ENCODE data around the gene SUSD1.

Gene SUSD1

DNA sequence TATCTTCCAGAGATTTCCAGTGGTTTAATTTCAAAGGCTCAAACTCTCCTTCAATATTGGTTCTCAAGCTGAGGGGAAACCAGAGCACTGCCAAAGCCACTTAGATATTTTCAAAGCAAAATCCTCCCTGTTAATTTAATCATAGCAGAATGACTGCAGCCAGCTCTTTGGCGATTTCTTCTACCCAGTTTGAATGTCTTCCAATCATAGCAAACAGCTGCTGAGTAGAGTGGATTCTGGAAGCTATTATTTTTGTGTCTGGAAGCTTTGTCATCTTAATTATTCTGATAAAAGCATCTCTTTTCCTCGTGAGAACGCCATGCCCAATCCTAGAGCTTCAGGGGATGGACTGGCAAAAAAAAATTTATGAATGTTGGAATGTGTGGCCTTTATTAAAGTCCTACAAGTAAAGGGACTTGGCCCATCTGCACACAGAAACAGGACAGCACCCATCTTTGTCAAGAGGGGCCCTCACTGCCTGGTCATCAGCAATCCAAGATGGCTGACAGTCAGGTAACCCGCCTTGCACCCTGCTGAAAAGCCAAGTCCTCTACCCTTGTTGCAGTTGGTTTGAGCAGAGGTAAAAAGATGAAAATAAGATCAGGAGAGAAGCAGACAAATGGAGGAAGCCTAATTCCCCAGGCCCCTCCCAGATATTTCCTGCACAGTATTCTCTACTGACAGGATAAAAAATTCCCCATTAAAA, 125.1 kb downstream of the SUSD1 start:
- no peak overlapping the region for H3K27ac Mint-ChIP-seq
- no peak overlapping the region for H3K4me3 Mint-ChIP-seq
- no peaks in the 10 kb centered on the region for H3K27me3 Mint-ChIP-seq
- DNase-seq (ENCODE audit: low spot score in 2 of 2) (no peak), ATAC-seq (ENCODE audit: low read depth) (no peak)
- peaks cover 7% of the 10 kb centered on the region for H3K36me3 Mint-ChIP-seq
- peaks cover 2% of the 10 kb centered on the region for H3K9me3 Mint-ChIP-seq
- H3K4me1 Mint-ChIP-seq: peaks cover 17% of the 10 kb centered on the region

DNA sequence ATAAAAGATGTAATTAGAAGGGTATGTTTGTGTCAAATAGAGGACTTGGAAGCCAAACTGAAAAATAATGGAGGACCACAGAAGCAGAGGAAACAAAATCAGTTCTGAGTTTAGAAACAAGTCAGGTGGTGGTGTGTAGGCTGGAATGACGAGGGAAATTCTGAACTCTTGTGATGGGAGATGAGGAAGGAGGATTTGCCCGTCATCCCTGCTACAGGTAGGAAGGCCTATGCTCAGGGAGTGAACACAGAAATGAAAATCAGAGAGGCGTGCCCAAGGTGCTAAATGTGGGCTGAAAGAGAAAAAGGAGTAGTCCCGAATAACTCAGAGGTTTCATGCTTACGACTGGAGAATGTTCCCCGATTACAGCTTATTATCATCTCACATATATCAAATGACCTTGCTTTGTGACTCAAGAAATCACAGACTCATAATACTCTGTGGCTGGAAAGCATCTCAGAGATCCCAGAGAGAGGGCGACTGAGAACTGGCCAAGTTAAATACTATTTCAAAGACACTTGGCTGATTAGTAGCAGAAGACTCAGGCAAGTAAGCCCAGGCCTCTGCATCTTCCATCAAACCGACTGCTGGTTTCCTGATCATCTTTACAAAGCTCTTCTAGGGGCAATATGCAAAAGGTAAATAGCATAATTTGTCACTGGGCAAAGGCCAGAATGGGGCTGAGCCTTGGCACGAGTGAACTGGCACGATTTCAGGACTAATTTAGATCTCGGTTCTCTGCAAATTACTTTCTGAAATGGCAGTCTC, 126.0 kb downstream of the SUSD1 start:
- no peak overlapping the region for H3K4me3 Mint-ChIP-seq
- H3K4me1 Mint-ChIP-seq: peaks cover 17% of the 10 kb centered on the region
- peaks cover 7% of the 10 kb centered on the region for H3K36me3 Mint-ChIP-seq
- no peak for ATAC-seq (ENCODE audit: low read depth)
- H3K27ac Mint-ChIP-seq: no peak overlapping the region
- no peak for DNase-seq (ENCODE audit: low spot score in 2 of 2)
- H3K9me3 Mint-ChIP-seq: peaks cover 2% of the 10 kb centered on the region
- no peaks in the 10 kb centered on the region for H3K27me3 Mint-ChIP-seq

DNA sequence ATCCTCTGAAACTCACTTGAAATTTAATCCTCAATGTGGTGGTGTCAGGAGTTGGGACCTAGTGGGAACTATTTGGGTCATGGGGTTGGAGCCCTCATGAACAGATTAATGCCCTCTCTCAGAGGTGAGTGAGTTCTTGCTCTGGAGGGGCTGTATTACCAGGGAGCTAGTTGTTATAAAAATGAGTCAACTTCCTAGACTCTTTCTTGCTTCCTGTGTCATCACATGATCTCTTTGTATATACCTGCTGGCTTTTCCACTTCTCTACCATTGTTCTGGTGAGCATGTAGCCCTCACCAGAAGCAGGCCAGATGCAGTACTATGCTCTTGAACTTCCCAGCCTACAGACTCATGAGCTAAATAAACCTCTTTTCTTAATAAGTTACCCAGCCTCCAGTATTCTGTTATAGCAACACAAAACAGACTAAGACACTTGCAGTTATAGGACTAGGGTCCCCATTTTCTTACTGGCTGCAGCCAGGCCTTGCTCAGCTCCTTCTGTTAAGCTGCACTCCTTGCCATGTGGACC, 127.5 kb downstream of the SUSD1 start:
- no peak overlapping the region for H3K27ac Mint-ChIP-seq
- H3K4me1 Mint-ChIP-seq: peaks cover 13% of the 10 kb centered on the region
- DNase-seq (ENCODE audit: low spot score in 2 of 2): no peak
- H3K36me3 Mint-ChIP-seq: peaks cover 2% of the 10 kb centered on the region
- ATAC-seq (ENCODE audit: low read depth): no peak
- no peak overlapping the region for H3K4me3 Mint-ChIP-seq
- peaks cover 2% of the 10 kb centered on the region for H3K9me3 Mint-ChIP-seq
- H3K27me3 Mint-ChIP-seq: no peaks in the 10 kb centered on the region

DNA sequence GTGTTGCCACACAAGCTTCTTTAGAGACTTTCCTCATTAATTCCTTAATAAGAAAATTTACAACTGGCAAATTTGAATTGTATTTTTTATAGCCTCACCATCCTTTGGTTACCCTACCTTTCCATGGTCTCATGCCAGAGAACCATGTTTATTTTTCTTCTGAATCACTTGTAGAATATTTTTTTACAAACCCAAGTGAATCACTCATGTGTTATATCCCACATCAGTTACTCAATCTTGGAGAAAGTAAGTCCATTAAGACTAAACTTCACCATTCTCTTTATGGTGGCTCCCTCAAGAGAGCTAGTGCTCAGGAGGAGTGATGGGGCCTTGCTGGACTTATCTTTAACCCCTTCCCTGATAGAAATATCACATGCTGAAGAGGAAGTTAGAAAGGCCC, 128.9 kb downstream of the SUSD1 start:
- Mint-ChIP-seq H3K4me1 (peaks cover 12% of the 10 kb centered on the region), H3K27me3 (no peaks in the 10 kb centered on the region), H3K9me3 (peaks cover 2% of the 10 kb centered on the region), H3K36me3 (peaks cover 4% of the 10 kb centered on the region), H3K27ac (no peak overlapping the region), H3K4me3 (no peak overlapping the region)
- ATAC-seq (ENCODE audit: low read depth) (no peak), DNase-seq (ENCODE audit: low spot score in 2 of 2) (no peak)

DNA sequence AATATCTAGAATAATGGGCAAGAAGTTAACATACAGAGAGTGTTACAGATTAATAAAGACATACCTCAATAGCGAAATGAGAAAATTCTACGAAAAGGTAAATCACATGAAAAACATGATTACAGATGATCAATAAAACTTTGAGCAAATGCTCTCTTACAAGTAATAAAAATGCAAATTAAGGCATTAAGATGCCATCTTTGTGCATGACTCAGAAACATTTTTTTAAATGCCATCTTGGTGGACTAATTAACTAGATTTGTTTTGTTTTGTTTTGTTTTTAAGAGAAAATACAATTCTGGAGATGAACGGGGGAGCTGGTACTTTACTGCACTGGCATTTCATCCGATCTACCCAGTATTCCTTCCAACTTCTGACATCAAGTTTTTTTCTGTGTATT, 130.2 kb downstream of the SUSD1 start:
- DNase-seq (ENCODE audit: low spot score in 2 of 2): no peak
- H3K4me3 Mint-ChIP-seq: no peak overlapping the region
- H3K27me3 Mint-ChIP-seq: no peaks in the 10 kb centered on the region
- H3K4me1 Mint-ChIP-seq: peaks cover 14% of the 10 kb centered on the region
- peaks cover 2% of the 10 kb centered on the region for H3K9me3 Mint-ChIP-seq
- H3K27ac Mint-ChIP-seq: no peak overlapping the region
- peaks cover 4% of the 10 kb centered on the region for H3K36me3 Mint-ChIP-seq
- ATAC-seq (ENCODE audit: low read depth): no peak

DNA sequence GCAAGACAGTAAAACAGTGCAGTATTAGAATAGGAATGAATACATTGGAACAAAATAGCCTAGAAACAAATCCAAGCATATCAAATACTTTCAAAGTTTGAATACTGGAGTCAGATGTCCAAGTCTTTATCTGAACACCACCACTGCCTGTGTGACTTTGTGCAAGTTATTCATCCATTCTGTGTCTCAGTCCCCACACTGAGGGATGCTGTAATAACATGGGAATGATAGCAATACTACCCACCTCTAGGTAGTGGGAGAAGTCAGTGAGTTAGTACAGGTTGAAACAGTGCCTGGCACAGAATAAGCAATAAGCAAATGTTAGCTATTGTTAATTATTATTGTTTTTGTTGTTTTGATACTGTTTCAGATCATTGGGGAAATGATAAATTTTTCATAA, 130.9 kb downstream of the SUSD1 start:
- Mint-ChIP-seq H3K9me3 (peaks cover 2% of the 10 kb centered on the region), H3K36me3 (peaks cover 4% of the 10 kb centered on the region)

DNA sequence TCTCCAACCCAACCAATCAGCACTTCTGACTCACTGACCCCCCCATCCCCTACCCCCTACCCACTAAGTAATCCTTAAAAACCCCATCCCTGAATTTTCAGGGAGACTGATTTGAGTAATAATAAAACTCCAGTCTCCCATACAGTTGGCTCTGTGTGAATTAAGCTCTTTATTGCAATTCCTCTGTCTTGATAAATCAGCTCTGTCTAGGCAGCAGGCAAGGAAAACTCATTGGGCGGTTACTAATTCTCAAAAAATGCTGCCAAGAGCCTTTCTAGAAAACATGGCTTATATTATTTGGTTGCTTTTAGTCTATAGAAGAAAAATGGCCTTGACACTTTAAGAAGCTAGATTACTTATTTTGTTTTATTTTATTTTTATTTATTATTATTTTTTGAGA, 131.7 kb downstream of the SUSD1 start:
- no peak overlapping the region for H3K27ac Mint-ChIP-seq
- peaks cover 2% of the 10 kb centered on the region for H3K9me3 Mint-ChIP-seq
- no peak overlapping the region for H3K4me3 Mint-ChIP-seq
- peaks cover 16% of the 10 kb centered on the region for H3K4me1 Mint-ChIP-seq
- ATAC-seq (ENCODE audit: low read depth) (no peak), DNase-seq (ENCODE audit: low spot score in 2 of 2) (no peak)
- peaks cover 4% of the 10 kb centered on the region for H3K36me3 Mint-ChIP-seq
- no peaks in the 10 kb centered on the region for H3K27me3 Mint-ChIP-seq

More for the DNA sequence above, 130.9 kb downstream of the SUSD1 start:
- DNase-seq (ENCODE audit: low spot score in 2 of 2) (no peak), ATAC-seq (ENCODE audit: low read depth) (no peak)
- Mint-ChIP-seq H3K27ac (no peak overlapping the region), H3K4me1 (peaks cover 16% of the 10 kb centered on the region), H3K4me3 (no peak overlapping the region), H3K27me3 (no peaks in the 10 kb centered on the region)

DNA sequence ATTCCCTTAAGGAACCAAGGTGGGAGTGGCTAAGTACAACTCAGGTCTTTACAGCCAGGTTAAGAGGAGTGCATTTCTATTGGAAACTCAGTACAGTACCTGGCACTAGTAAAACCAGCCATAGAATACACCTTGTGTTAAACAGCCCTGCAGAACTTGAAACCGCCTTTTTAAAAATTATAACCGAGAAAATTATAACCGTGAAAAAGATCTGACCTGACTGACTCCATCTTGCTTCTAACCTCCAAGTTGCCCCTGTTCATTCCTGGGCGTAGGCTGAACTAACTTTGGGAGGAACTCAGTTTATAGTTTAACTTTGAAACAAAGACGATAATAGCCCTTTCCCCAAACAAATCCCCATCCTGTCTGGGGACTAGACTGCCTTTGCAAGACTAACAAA, 132.3 kb downstream of the SUSD1 start:
- Mint-ChIP-seq H3K9me3 (peaks cover 2% of the 10 kb centered on the region), H3K4me3 (no peak overlapping the region), H3K36me3 (peaks cover 2% of the 10 kb centered on the region), H3K4me1 (peaks cover 21% of the 10 kb centered on the region), H3K27me3 (no peaks in the 10 kb centered on the region), H3K27ac (no peak overlapping the region)
- DNase-seq (ENCODE audit: low spot score in 2 of 2) (no peak), ATAC-seq (ENCODE audit: low read depth) (no peak)

DNA sequence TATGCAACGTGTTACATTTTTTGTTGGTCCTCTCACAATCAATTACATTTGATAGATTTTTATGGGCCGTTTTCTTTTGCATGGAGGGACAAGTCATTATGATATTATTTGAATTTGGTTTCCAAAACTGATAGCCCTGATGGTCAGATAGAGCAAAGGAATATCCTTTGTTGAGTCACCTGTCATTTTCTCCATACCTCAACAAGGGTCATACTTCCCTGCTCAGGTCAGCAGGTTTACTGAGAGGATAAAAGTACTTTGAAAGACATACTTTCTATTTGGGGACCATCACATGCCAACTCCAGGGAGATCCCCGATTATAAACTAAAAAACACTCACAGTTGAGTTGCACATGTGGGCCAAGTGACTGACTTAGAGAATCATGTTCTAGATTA, 132.9 kb downstream of the SUSD1 start:
- H3K27me3 Mint-ChIP-seq: no peaks in the 10 kb centered on the region
- H3K27ac Mint-ChIP-seq: no peak overlapping the region
- DNase-seq (ENCODE audit: low spot score in 2 of 2) (no peak), ATAC-seq (ENCODE audit: low read depth) (no peak)
- H3K4me3 Mint-ChIP-seq: no peak overlapping the region
- H3K9me3 Mint-ChIP-seq: no peaks in the 10 kb centered on the region
- H3K4me1 Mint-ChIP-seq: peaks cover 24% of the 10 kb centered on the region
- H3K36me3 Mint-ChIP-seq: peaks cover 2% of the 10 kb centered on the region

DNA sequence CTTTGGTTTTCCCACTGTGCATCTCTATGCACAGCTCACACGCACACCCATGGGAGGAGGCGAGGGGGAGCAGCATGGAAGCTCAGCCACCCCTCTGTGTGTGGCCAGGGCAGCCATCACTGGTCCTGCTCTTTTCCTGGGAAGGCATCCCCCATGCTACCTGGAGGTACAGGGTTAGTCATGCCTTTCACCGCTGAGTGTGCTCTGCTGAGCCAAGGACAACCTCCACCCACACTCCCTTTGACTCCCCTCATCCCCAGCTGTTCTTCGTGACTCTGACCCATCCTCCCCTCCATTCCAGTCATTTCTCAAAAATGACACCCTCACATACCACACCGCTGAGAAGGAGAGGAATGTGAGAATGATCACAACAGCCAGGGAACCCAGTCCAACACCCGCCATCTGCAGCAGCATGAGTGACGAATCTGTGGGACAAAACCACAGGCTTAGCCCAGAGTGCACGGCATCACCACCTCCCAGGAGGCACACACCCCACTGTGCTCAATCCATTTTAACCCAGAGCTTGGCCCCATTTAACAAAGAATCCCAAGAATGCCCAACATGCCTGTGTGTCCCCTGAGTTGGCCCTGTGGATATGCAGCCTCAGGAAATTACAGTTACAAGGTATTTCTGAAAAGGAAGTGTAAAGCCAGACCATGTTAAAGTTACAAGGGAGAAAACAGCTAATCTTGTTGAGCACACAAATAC, 133.4 kb downstream of the SUSD1 start:
- Mint-ChIP-seq H3K27ac (no peak overlapping the region), H3K9me3 (no peaks in the 10 kb centered on the region), H3K36me3 (peaks cover 2% of the 10 kb centered on the region), H3K27me3 (no peaks in the 10 kb centered on the region), H3K4me1 (peaks cover 23% of the 10 kb centered on the region), H3K4me3 (no peak overlapping the region)
- ATAC-seq (ENCODE audit: low read depth): no peak
- DNase-seq (ENCODE audit: low spot score in 2 of 2): no peak

DNA sequence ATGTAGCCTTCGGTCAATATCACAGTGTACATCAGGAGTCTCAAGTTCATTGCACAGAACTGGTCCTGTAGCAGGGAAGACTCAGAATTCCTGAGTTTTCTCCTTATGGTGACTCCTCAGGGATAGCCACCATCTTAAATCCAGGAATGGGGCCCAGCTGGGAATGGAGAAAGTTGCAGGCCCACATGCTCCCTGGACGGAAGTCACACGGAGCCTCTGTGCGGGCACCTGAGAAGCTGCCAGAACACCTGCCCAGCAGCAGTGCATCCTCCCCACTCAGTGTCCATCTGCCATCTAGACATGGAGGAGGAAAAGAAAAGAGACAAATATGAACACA, 133.9 kb downstream of the SUSD1 start:
- Mint-ChIP-seq H3K4me1 (peaks cover 23% of the 10 kb centered on the region), H3K27ac (no peak overlapping the region), H3K36me3 (peaks cover 2% of the 10 kb centered on the region), H3K27me3 (no peaks in the 10 kb centered on the region), H3K4me3 (no peak overlapping the region), H3K9me3 (no peaks in the 10 kb centered on the region)
- DNase-seq (ENCODE audit: low spot score in 2 of 2): no peak
- no peak for ATAC-seq (ENCODE audit: low read depth)

DNA sequence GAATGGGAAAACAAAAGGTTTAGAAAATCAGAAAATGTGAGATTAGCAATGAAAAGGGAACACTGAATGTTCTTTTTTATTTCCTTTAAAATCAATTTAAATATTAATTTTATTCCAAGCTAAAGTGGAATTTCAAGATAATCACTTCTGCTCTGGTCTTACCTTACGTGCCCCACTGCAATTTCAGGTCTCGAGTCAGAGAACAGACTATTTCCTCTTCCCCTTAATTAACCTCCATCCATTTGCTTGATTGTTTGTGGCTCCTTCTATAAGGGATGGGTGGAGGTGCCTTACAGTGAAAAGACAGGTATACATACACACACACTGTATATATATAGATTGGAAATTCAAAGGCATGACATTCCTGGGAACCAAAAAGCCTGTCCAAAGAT, 137.1 kb downstream of the SUSD1 start:
- Mint-ChIP-seq H3K36me3 (peaks cover 2% of the 10 kb centered on the region), H3K27me3 (no peaks in the 10 kb centered on the region), H3K4me3 (peak overlapping the region; percentile 58), H3K27ac (peak overlapping the region; percentile 82), H3K4me1 (peaks cover 49% of the 10 kb centered on the region), H3K9me3 (no peaks in the 10 kb centered on the region)
- DNase-seq (ENCODE audit: low spot score in 2 of 2): no peak
- ATAC-seq (ENCODE audit: low read depth): peak; percentile 69

DNA sequence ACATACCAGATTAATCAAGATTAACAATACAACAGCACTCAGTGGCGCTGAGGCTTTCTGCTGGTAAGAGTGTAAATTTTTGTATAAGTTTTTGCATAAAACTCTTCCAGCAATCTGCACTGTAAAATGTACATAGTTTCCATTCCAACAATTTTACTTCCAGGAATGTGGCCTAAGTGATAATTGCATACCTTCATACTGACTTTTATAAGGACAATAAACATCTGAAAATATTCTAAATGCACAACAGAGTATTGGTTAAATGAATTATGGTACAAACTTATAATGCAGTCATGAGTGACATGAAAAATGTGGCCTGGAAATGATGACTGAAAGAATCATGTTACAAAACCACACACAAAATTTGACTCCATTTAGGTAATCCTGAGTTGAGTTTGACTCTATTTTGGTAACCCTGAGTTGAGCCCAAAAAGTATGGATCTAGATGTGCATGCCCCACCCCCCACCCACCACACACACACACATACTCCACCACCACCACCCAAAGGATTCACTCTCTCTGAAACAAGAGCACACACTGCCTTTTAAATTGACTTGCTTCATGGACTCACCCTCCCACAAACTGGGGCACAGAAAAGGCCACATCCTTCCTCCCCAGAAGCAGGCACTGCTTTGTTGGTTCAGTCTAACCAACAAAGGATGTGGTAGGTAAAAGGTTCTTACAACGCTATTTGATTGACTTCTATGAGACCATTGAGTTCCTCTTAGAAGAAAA, 137.6 kb downstream of the SUSD1 start:
- Mint-ChIP-seq H3K36me3 (peaks cover 2% of the 10 kb centered on the region), H3K27me3 (no peaks in the 10 kb centered on the region), H3K4me3 (peak overlapping the region; percentile 58), H3K27ac (peak overlapping the region; percentile 82), H3K9me3 (no peaks in the 10 kb centered on the region), H3K4me1 (peaks cover 51% of the 10 kb centered on the region)
- ATAC-seq (ENCODE audit: low read depth) (peak; percentile 89), DNase-seq (ENCODE audit: low spot score in 2 of 2) (peak in 1 of 2 donors; percentile 55)

Data from memory B cell (primary cell).